ENCODE results near the gene CCDC39. TPM values are rescaled to one million over a fixed set of nuclear protein-coding genes. Genes with fewer than 3 reads are reported as not detected.
A peak's percentile ranks its signal among the peaks of the same experiment; 100 is the strongest.
"Not testable (repeated sequence)": the region's sequence is repeated elsewhere in the genome, so short reads cannot be mapped to it uniquely, and the experiment has no call there.

CCDC39 gene
- total RNA-seq, 8 experiments from 2014 or later = 0.22 to 10.9 (median 0.45) TPM; not detected in 5

GRCh38 chr3:180678231-180678630 is 1.1 kb downstream of the CCDC39 start:
- H3K4me3 ChIP-seq = no peak overlapping the region
- ATAC-seq (replicated peaks in 6 of 8) = no peak
- 7 to 100% (median 35%) methylated on average over 1 to 8 of the region's 8 CpGs; no CpG with 5 or more reads in 1 of the 10 experiments for WGBS, 10 experiments
- H3K27ac ChIP-seq = no peak overlapping the region
- in situ Hi-C loops (cut with MboI; ENCODE audit: low pct_unique_long_range_greater_than_20kb in 2 of 9, low sequenced_read_pairs in 9 of 9, unreplicated experiment in 9 of 9) = no loop called here
- peaks cover 0 to 3% of the 10 kb centered on the region in 2 donors for H3K4me1 ChIP-seq (replicated peaks in 1 of 2)

- ATAC-seq (replicated peaks in 6 of 8) = peak in 3 of 8 experiments; percentile 67 to 68 (median 68)
- no peak overlapping the region for H3K4me3 ChIP-seq
- H3K4me1 ChIP-seq (replicated peaks in 1 of 2) = peaks cover 0 to 5% of the 10 kb centered on the region in 2 donors
- in situ Hi-C loops (cut with MboI; ENCODE audit: low pct_unique_long_range_greater_than_20kb in 2 of 9, low sequenced_read_pairs in 9 of 9, unreplicated experiment in 9 of 9) = no loop called here
- 0 to 100% (median 78%) methylated on average over 1 to 2 of the region's 2 CpGs for WGBS, 10 experiments
- no peak overlapping the region for H3K27ac ChIP-seq
Measured at GRCh38 chr3:180661444-180661843, 17.8 kb downstream of the CCDC39 start.

GRCh38 chr3:180657094-180657493 is 22.2 kb downstream of the CCDC39 start:
- Histone ChIP-seq H3K27ac (no peak overlapping the region), H3K4me3 (no peak overlapping the region), H3K4me1 (replicated peaks in 1 of 2) (peaks cover 0 to 6% of the 10 kb centered on the region in 2 donors)
- 60 to 95% (median 88%) methylated on average over 1 to 4 of the region's 4 CpGs; no CpG with 5 or more reads in 5 of the 10 experiments for WGBS, 10 experiments
- in situ Hi-C loops (cut with MboI; ENCODE audit: low pct_unique_long_range_greater_than_20kb in 2 of 9, low sequenced_read_pairs in 9 of 9, unreplicated experiment in 9 of 9) = no loop called here
- ATAC-seq (replicated peaks in 6 of 8) = peak in 2 of 8 experiments; percentile 36 to 38

- Histone ChIP-seq H3K27ac (no peak overlapping the region), H3K4me1 (replicated peaks in 1 of 2) (peaks cover 0 to 6% of the 10 kb centered on the region in 2 donors), H3K4me3 (no peak overlapping the region)
- WGBS, 10 experiments = 40 to 72% (median 61%) methylated on average over 1 to 4 of the region's 4 CpGs; no CpG with 5 or more reads in 3 of the 10 experiments
- in situ Hi-C loops (cut with MboI; ENCODE audit: low pct_unique_long_range_greater_than_20kb in 2 of 9, low sequenced_read_pairs in 9 of 9, unreplicated experiment in 9 of 9) = no loop called here
- ATAC-seq (replicated peaks in 6 of 8) = peak in 1 of 8 experiments; percentile 45
Measured at GRCh38 chr3:180656406-180656805, 22.9 kb downstream of the CCDC39 start.

GRCh38 chr3:180646187-180646790 is 33.0 kb downstream of the CCDC39 start:
- WGBS, 10 experiments = 0 to 82% (median 42%) methylated on average over 1 of the region's 1 CpG; no CpG with 5 or more reads in 1 of the 10 experiments
- H3K4me1 ChIP-seq (replicated peaks in 1 of 2) = no peaks in the 10 kb centered on the region
- in situ Hi-C loops (cut with MboI; ENCODE audit: low pct_unique_long_range_greater_than_20kb in 2 of 9, low sequenced_read_pairs in 9 of 9, unreplicated experiment in 9 of 9) = no loop called here
- no peak for ATAC-seq (replicated peaks in 6 of 8)
- H3K27ac ChIP-seq = no peak overlapping the region
- H3K4me3 ChIP-seq = no peak overlapping the region

GRCh38 chr3:180640987-180641386 is 38.3 kb downstream of the CCDC39 start:
- in situ Hi-C loops (cut with MboI; ENCODE audit: low pct_unique_long_range_greater_than_20kb in 2 of 9, low sequenced_read_pairs in 9 of 9, unreplicated experiment in 9 of 9) = no loop called here
- Histone ChIP-seq H3K27ac (no peak overlapping the region), H3K4me1 (replicated peaks in 1 of 2) (no peaks in the 10 kb centered on the region), H3K4me3 (no peak overlapping the region)
- ATAC-seq (replicated peaks in 6 of 8) = no peak

GRCh38 chr3:180633722-180634121 is 45.6 kb downstream of the CCDC39 start:
- 0 to 43% (median 20%) methylated on average over 1 to 2 of the region's 2 CpGs; no CpG with 5 or more reads in 5 of the 10 experiments for WGBS, 10 experiments
- in situ Hi-C loops (cut with MboI; ENCODE audit: low pct_unique_long_range_greater_than_20kb in 2 of 9, low sequenced_read_pairs in 9 of 9, unreplicated experiment in 9 of 9) = no loop called here
- Histone ChIP-seq H3K4me1 (replicated peaks in 1 of 2) (no peaks in the 10 kb centered on the region), H3K4me3 (no peak overlapping the region), H3K27ac (no peak overlapping the region)
- peak in 5 of 8 experiments; percentile 35 to 90 (median 87) for ATAC-seq (replicated peaks in 6 of 8)

GRCh38 chr3:180631317-180631716 is 48.0 kb downstream of the CCDC39 start:
- in situ Hi-C loops (cut with MboI; ENCODE audit: low pct_unique_long_range_greater_than_20kb in 2 of 9, low sequenced_read_pairs in 9 of 9, unreplicated experiment in 9 of 9) = no loop called here
- Histone ChIP-seq H3K4me3 (no peak overlapping the region), H3K4me1 (replicated peaks in 1 of 2) (no peaks in the 10 kb centered on the region), H3K27ac (no peak overlapping the region)
- 84 to 100% (median 89%) methylated on average over 3 of the region's 3 CpGs; no CpG with 5 or more reads in 3 of the 10 experiments for WGBS, 10 experiments
- ATAC-seq (replicated peaks in 6 of 8) = no peak

- Histone ChIP-seq H3K4me3 (no peak overlapping the region), H3K4me1 (replicated peaks in 1 of 2) (no peaks in the 10 kb centered on the region), H3K27ac (no peak overlapping the region)
- in situ Hi-C loops (cut with MboI; ENCODE audit: low pct_unique_long_range_greater_than_20kb in 2 of 9, low sequenced_read_pairs in 9 of 9, unreplicated experiment in 9 of 9) = no loop called here
- no peak for ATAC-seq (replicated peaks in 6 of 8)
Measured at GRCh38 chr3:180630371-180630770, 48.9 kb downstream of the CCDC39 start.

GRCh38 chr3:180626844-180627243 is 52.4 kb downstream of the CCDC39 start:
- no peak overlapping the region for H3K27ac ChIP-seq
- H3K4me3 ChIP-seq = no peak overlapping the region
- in situ Hi-C loops (cut with MboI; ENCODE audit: low pct_unique_long_range_greater_than_20kb in 2 of 9, low sequenced_read_pairs in 9 of 9, unreplicated experiment in 9 of 9) = no loop called here
- H3K4me1 ChIP-seq (replicated peaks in 1 of 2) = no peaks in the 10 kb centered on the region
- no peak for ATAC-seq (replicated peaks in 6 of 8)
- 60 to 100% (median 85%) methylated on average over 1 to 2 of the region's 2 CpGs; no CpG with 5 or more reads in 2 of the 10 experiments for WGBS, 10 experiments

GRCh38 chr3:180624714-180625113 is 54.6 kb downstream of the CCDC39 start:
- WGBS, 10 experiments = 58 to 100% (median 91%) methylated on average over 2 of the region's 2 CpGs; no CpG with 5 or more reads in 1 of the 10 experiments
- in situ Hi-C loops (cut with MboI; ENCODE audit: low pct_unique_long_range_greater_than_20kb in 2 of 9, low sequenced_read_pairs in 9 of 9, unreplicated experiment in 9 of 9) = no loop called here
- Histone ChIP-seq H3K4me3 (no peak overlapping the region), H3K27ac (no peak overlapping the region), H3K4me1 (replicated peaks in 1 of 2) (no peaks in the 10 kb centered on the region)
- no peak for ATAC-seq (replicated peaks in 6 of 8)

GRCh38 chr3:180619723-180620122 is 59.6 kb downstream of the CCDC39 start:
- H3K4me3 ChIP-seq = no peak overlapping the region
- H3K4me1 ChIP-seq (replicated peaks in 1 of 2) = no peaks in the 10 kb centered on the region
- peak in 1 of 8 experiments; percentile 11 for ATAC-seq (replicated peaks in 6 of 8)
- WGBS, 10 experiments = 75 to 100% (median 80%) methylated on average over 1 to 2 of the region's 2 CpGs; no CpG with 5 or more reads in 1 of the 10 experiments
- in situ Hi-C loops (cut with MboI; ENCODE audit: low pct_unique_long_range_greater_than_20kb in 2 of 9, low sequenced_read_pairs in 9 of 9, unreplicated experiment in 9 of 9) = no loop called here
- no peak overlapping the region for H3K27ac ChIP-seq

- H3K27ac ChIP-seq; in situ Hi-C loops (cut with MboI; ENCODE audit: low pct_unique_long_range_greater_than_20kb in 2 of 9, low sequenced_read_pairs in 9 of 9, unreplicated experiment in 9 of 9); H3K4me3 ChIP-seq; ATAC-seq (replicated peaks in 6 of 8); H3K4me1 ChIP-seq (replicated peaks in 1 of 2): not testable (repeated sequence)
- whole genome bisulfite sequencing, 10 experiments = 90% methylated on average over 2 of the region's 2 CpGs; no CpG with 5 or more reads in 9 of the 10 experiments
Measured at GRCh38 chr3:180618563-180618962, 60.7 kb downstream of the CCDC39 start.

- WGBS, 10 experiments = 80 to 100% (median 100%) methylated on average over 1 to 2 of the region's 2 CpGs
- H3K4me3 ChIP-seq = no peak overlapping the region
- in situ Hi-C loops (cut with MboI; ENCODE audit: low pct_unique_long_range_greater_than_20kb in 2 of 9, low sequenced_read_pairs in 9 of 9, unreplicated experiment in 9 of 9) = no loop called here
- ATAC-seq (replicated peaks in 6 of 8) = peak in 1 of 8 experiments; percentile 47
- no peak overlapping the region for H3K27ac ChIP-seq
- no peaks in the 10 kb centered on the region for H3K4me1 ChIP-seq (replicated peaks in 1 of 2)
Measured at GRCh38 chr3:180617049-180617448, 62.2 kb downstream of the CCDC39 start.

Measured in motor neuron (in vitro differentiated cells).